HEK293T (cell line): ENCODE results near the gene RABGAP1L.
A peak's percentile ranks its signal among the peaks of the same experiment; 100 is the strongest.

Experiments
- CTCF ChIA-PET: fragments of 350-600 bp; formaldehyde crosslinking; extraction: SDS; loops from one replicate; lab custom pipeline; 2021; ENCODE audit warnings: antibody characterized with exemption, inconsistent platforms; lab: Yijun Ruan, JAX
- POLR2A ChIA-PET: fragments of 350-600 bp; formaldehyde crosslinking; extraction: SDS; loops from one replicate; lab custom pipeline; 2020; ENCODE audit warnings: antibody characterized with exemption, inconsistent platforms; lab: Yijun Ruan, JAX
- DNase-seq: peaks from one replicate; pipeline ENCODE4 v3.0.0; 2012; ENCODE audit warnings: mixed read lengths; ENCODE audit errors: extremely low spot score
- ARNT ChIP-seq: fragments of 450-650 bp; IDR thresholded peaks from 2 replicates; pipeline ENCODE4 v1.6.1; 2017; ENCODE audit warnings: mild to moderate bottlenecking
- BHLHE40 ChIP-seq: fragments of 450-650 bp; IDR thresholded peaks from 2 replicates; pipeline ENCODE4 v1.6.1; 2016; ENCODE audit warnings: mild to moderate bottlenecking, moderate library complexity, borderline replicate concordance
- CTBP1 ChIP-seq: fragments of 450-650 bp; IDR thresholded peaks from 2 replicates; pipeline ENCODE4 v1.6.1; 2016; ENCODE audit warnings: borderline replicate concordance
- ELF4 ChIP-seq: fragments of 450-650 bp; IDR thresholded peaks from 2 replicates; pipeline ENCODE4 v1.6.1; 2017; ENCODE audit warnings: antibody characterized with exemption
- FOXA1 ChIP-seq: fragments of 450-650 bp; IDR thresholded peaks from 2 replicates; pipeline ENCODE4 v1.6.1; 2016; ENCODE audit warnings: mild to moderate bottlenecking
- FOXK2 ChIP-seq: fragments of 450-650 bp; IDR thresholded peaks from 2 replicates; pipeline ENCODE4 v1.6.1; 2016; ENCODE audit warnings: mild to moderate bottlenecking
- FOXM1 ChIP-seq: fragments of 450-650 bp; IDR thresholded peaks from 2 replicates; pipeline ENCODE4 v1.6.1; 2017; ENCODE audit warnings: mild to moderate bottlenecking, borderline replicate concordance
- HDGF ChIP-seq: fragments of 450-650 bp; IDR thresholded peaks from 2 replicates; pipeline ENCODE4 v1.6.1; 2017; ENCODE audit warnings: antibody characterized with exemption, borderline replicate concordance
- L3MBTL2 ChIP-seq: fragments of 450-650 bp; conservative IDR thresholded peaks from 2 replicates; pipeline ENCODE4 v1.6.1; 2016; ENCODE audit warnings: mild to moderate bottlenecking
- LEF1 ChIP-seq: fragments of 450-650 bp; IDR thresholded peaks from 2 replicates; pipeline ENCODE4 v1.6.1; 2017; ENCODE audit warnings: mild to moderate bottlenecking, borderline replicate concordance
- NFRKB ChIP-seq: fragments of 450-650 bp; IDR thresholded peaks from 2 replicates; pipeline ENCODE4 v1.6.1; 2016; ENCODE audit warnings: mild to moderate bottlenecking, moderate library complexity
- PKNOX1 ChIP-seq: fragments of 450-650 bp; IDR thresholded peaks from 2 replicates; pipeline ENCODE4 v1.6.1; 2016
- SP1 ChIP-seq: fragments of 450-650 bp; IDR thresholded peaks from 2 replicates; pipeline ENCODE4 v1.6.1; 2017
- SUZ12 ChIP-seq: fragments of 450-650 bp; IDR thresholded peaks from 2 replicates; pipeline ENCODE4 v1.6.1; 2016; ENCODE audit warnings: mild to moderate bottlenecking
- TARDBP ChIP-seq: fragments of 450-650 bp; IDR thresholded peaks from 2 replicates; pipeline ENCODE4 v1.6.1; 2016
- ZNF384 ChIP-seq: fragments of 450-650 bp; IDR thresholded peaks from 2 replicates; pipeline ENCODE4 v1.6.1; 2016

Gene RABGAP1L

GRCh38 chr1:174153085-174153824 lies 6.1 kb upstream of the RABGAP1L start:
- no peak for DNase-seq
- ChIA-PET POLR2A (no interaction called here), CTCF (interaction anchor here (0.6 to 0.9 kb wide), 4 partner anchors 14 to 98 kb away, joined by 3 to 7 read pairs (median 4); no protein-coding TSS in a partner anchor)
- TF ChIP-seq ZNF384, result no peak
- no peak for TF ChIP-seq FOXK2
- no peak for TF ChIP-seq PKNOX1
- no peak for TF ChIP-seq FOXM1
- no peak for TF ChIP-seq SUZ12
- TF ChIP-seq TARDBP, result no peak

GRCh38 chr1:174153825-174154107 lies 5.6 kb upstream of the RABGAP1L start:
- TF ChIP-seq LEF1 (no peak), L3MBTL2 (no peak), ZNF384 (no peak)
- POLR2A ChIA-PET, result no interaction called here
- CTCF ChIA-PET, result interaction anchor here (0.6 kb wide), 1 partner anchor 39 kb away, joined by 7 read pairs; no protein-coding TSS in a partner anchor
- DNase-seq, result no peak

- no peak for DNase-seq
- ChIA-PET CTCF (no interaction called here), POLR2A (no interaction called here)
- TF ChIP-seq PKNOX1, result no peak
- TF ChIP-seq LEF1, result no peak
- no peak for TF ChIP-seq ARNT
- no peak for TF ChIP-seq NFRKB
- no peak for TF ChIP-seq SUZ12
- TF ChIP-seq BHLHE40, result no peak
- TF ChIP-seq FOXM1, result no peak
- TF ChIP-seq FOXK2, result no peak
- TF ChIP-seq ELF4, result no peak
- no peak for TF ChIP-seq L3MBTL2
- no peak for TF ChIP-seq FOXA1
- TF ChIP-seq CTBP1, result no peak
- TF ChIP-seq SP1, result no peak
- no peak for TF ChIP-seq TARDBP
- no peak for TF ChIP-seq ZNF384
- TF ChIP-seq HDGF, result no peak
Measured at GRCh38 chr1:174156437-174156836, 2.9 kb upstream of the RABGAP1L start.

DNA sequence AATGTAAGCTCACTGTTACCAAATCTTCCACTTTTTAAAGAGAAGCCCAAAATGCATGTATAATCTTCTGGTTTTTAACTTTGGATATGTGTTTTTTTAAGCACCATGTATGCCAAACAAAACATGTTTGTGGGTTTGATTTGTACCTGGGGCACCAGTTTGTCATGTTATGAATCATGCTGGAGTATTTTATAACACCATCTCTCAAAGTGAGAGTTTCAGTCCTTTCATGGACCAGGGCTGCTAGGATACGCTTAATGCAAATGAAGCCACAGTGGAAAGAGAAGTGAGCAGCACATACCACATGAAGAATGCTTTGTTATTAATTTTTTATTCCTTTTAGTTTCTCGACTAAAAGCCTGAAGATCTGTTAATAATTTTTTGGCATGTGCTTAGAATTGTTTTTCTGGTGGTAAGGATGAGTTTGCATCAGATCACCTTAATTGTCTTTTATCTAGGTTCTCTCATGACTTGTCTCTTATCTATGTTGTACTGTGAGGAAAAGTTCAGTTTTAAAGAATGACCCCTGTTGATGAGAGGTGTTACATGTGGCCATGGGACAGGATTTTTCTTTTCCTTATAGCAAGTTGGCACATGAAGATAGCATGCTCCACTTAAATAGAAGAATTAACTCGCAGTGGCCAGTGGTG lies 2.0 kb upstream of the RABGAP1L start:
- ChIA-PET CTCF (no interaction called here), POLR2A (no interaction called here)
- DNase-seq, result no peak
- no peak for TF ChIP-seq L3MBTL2

DNA sequence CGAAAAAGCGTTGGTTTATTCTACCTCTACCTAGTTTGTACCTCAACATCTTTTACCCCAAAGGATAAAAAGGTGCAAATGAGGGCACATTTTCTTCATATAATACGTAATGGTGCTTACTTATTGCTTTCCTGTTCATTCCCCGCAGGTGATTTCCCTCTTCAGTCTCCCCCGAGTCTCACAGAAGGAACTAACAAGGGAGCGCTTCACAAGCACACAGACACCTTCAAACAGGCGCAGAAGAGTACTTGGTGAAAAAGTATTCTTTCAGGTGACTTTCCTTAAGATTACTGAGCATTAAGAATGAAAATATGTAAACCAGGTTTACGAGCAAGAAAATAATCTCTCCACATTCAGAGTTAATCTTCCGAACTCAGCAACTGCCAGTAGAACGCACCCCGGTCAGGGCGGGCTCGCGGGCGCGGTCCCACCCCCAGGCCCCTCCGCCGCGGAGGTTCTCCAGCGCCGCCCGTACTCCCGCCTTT lies 511 bp upstream of the RABGAP1L start:
- ChIA-PET POLR2A (no interaction called here), CTCF (no interaction called here)
- no peak for DNase-seq
- no peak for TF ChIP-seq SUZ12

GRCh38 chr1:174160109-174160473 lies 771 bp downstream of the RABGAP1L start:
- CTCF ChIA-PET, result interaction anchor here (1.5 kb wide), 1 partner anchor 102 kb away, joined by 3 read pairs; no protein-coding TSS in a partner anchor

More at GRCh38 chr1:174160109-174160473, 771 bp downstream of the RABGAP1L start:
- DNase-seq, result peak; percentile 45
- POLR2A ChIA-PET, result interaction anchor here (0.8 to 1.7 kb wide), 2 partner anchors 138 to 182 kb away, joined by 3 to 6 read pairs; partner anchors contain the start of gene RC3H1
- TF ChIP-seq SP1 (no peak), PKNOX1 (no peak), ELF4 (no peak), FOXM1 (no peak), ZNF384 (no peak), SUZ12 (no peak), BHLHE40 (no peak), L3MBTL2 (no peak), FOXK2 (no peak), LEF1 (no peak), TARDBP (no peak), FOXA1 (no peak), HDGF (no peak), NFRKB (no peak), ARNT (no peak), CTBP1 (no peak)
